Muscle layer of duodenum (tissue), 2 donors: ENCODE data around the gene ANKLE2.
"Not testable (repeated sequence)": the region's sequence is repeated elsewhere in the genome, so short reads cannot be mapped to it uniquely, and the experiment has no call there.

ENCODE experiments used
- H3K27ac ChIP-seq: one replicate; pipeline ENCODE4 v1.7.0; 2013; ENCODE audit warnings: mild to moderate bottlenecking, low read length
- H3K27me3 ChIP-seq: one replicate; pipeline ENCODE4 v1.7.0; 2013; ENCODE audit warnings: low read depth, mild to moderate bottlenecking, control low read depth, low read length
- H3K36me3 ChIP-seq, 2 donors: one replicate each; pipeline ENCODE4 v1.7.0; 2013; ENCODE audit warnings: low read length in 2 of 2, control low read depth in 1 of 2, mild to moderate bottlenecking in 1 of 2; ENCODE audit not compliant: insufficient read depth in 2 of 2, control insufficient read depth in 1 of 2
- H3K4me1 ChIP-seq, 2 donors: one replicate each; pipeline ENCODE4 v1.7.0; 2013; ENCODE audit warnings: low read length in 2 of 2, mild to moderate bottlenecking in 2 of 2, control low read depth in 1 of 2, moderate library complexity in 1 of 2; ENCODE audit not compliant: insufficient read depth in 2 of 2, control insufficient read depth in 1 of 2
- H3K4me3 ChIP-seq, 2 donors: one replicate each; pipeline ENCODE4 v1.7.0; 2013; ENCODE audit warnings: low read length in 2 of 2, low read depth in 1 of 2, mild to moderate bottlenecking in 1 of 2
- H3K9me3 ChIP-seq, 2 donors: one replicate each; pipeline ENCODE4 v1.7.0; 2013; ENCODE audit warnings: low read length in 2 of 2, control low read depth in 1 of 2, mild to moderate bottlenecking in 1 of 2; ENCODE audit not compliant: control insufficient read depth in 1 of 2
- donor health status: healthy.

ANKLE2 gene

GRCh38 chr12:132761032-132761920 is at the start of gene ANKLE2:
Gene ANKLE2 (minus strand): TSS chr12:132761832. CDS start chr12:132761798, 34 bp downstream.
- peaks cover 5 to 19% of the 10 kb centered on the region in 2 donors for H3K4me1 ChIP-seq
- peak within 1 kb of the TSS; percentile 91 for H3K27ac ChIP-seq
- no peaks in the 10 kb centered on the region for H3K9me3 ChIP-seq
- H3K36me3 ChIP-seq = peaks cover 0 to 18% of the 10 kb centered on the region in 2 donors
- H3K27me3 ChIP-seq = no peaks in the 10 kb centered on the region
- H3K4me3 ChIP-seq = peak within 1 kb of the TSS; percentile 94 to 96

GRCh38 chr12:132809391-132809790 is 47.8 kb upstream of the ANKLE2 start:
- not testable (repeated sequence) for H3K27me3 ChIP-seq, H3K9me3 ChIP-seq, H3K27ac ChIP-seq, H3K4me3 ChIP-seq, H3K4me1 ChIP-seq
- peaks cover 43 to 63% of the 10 kb centered on the region in 2 donors for H3K36me3 ChIP-seq

GRCh38 chr12:132807295-132808092 is 45.9 kb upstream of the ANKLE2 start:
- Histone ChIP-seq H3K4me3 (no peak overlapping the region), H3K9me3 (no peaks in the 10 kb centered on the region), H3K4me1 (no peaks in the 10 kb centered on the region), H3K27me3 (no peaks in the 10 kb centered on the region), H3K36me3 (peaks cover 44 to 68% of the 10 kb centered on the region in 2 donors), H3K27ac (no peak overlapping the region)

- no peaks in the 10 kb centered on the region for H3K27me3 ChIP-seq
- no peak overlapping the region for H3K4me3 ChIP-seq
- peaks cover 41 to 69% of the 10 kb centered on the region in 2 donors for H3K36me3 ChIP-seq
- H3K4me1 ChIP-seq = no peaks in the 10 kb centered on the region
- no peak overlapping the region for H3K27ac ChIP-seq
- no peaks in the 10 kb centered on the region for H3K9me3 ChIP-seq
Observed at GRCh38 chr12:132806857-132807256, 45.2 kb upstream of the ANKLE2 start.

- Histone ChIP-seq H3K4me3 (no peak overlapping the region), H3K4me1 (no peaks in the 10 kb centered on the region), H3K27ac (no peak overlapping the region), H3K9me3 (no peaks in the 10 kb centered on the region), H3K36me3 (peaks cover 50 to 88% of the 10 kb centered on the region in 2 donors), H3K27me3 (no peaks in the 10 kb centered on the region)
Observed at GRCh38 chr12:132804426-132804861, 42.8 kb upstream of the ANKLE2 start.

- no peaks in the 10 kb centered on the region for H3K27me3 ChIP-seq
- H3K4me3 ChIP-seq = no peak overlapping the region
- H3K4me1 ChIP-seq = no peaks in the 10 kb centered on the region
- peaks cover 56 to 92% of the 10 kb centered on the region in 2 donors for H3K36me3 ChIP-seq
- no peak overlapping the region for H3K27ac ChIP-seq
- H3K9me3 ChIP-seq = no peaks in the 10 kb centered on the region
Observed at GRCh38 chr12:132803888-132804287, 42.3 kb upstream of the ANKLE2 start.

GRCh38 chr12:132803125-132803524 is 41.5 kb upstream of the ANKLE2 start:
- H3K4me1 ChIP-seq = no peaks in the 10 kb centered on the region
- H3K27me3 ChIP-seq = no peaks in the 10 kb centered on the region
- no peak overlapping the region for H3K27ac ChIP-seq
- no peak overlapping the region for H3K4me3 ChIP-seq
- H3K36me3 ChIP-seq = peaks cover 51 to 91% of the 10 kb centered on the region in 2 donors
- no peaks in the 10 kb centered on the region for H3K9me3 ChIP-seq

GRCh38 chr12:132801741-132802140 is 40.1 kb upstream of the ANKLE2 start:
- no peaks in the 10 kb centered on the region for H3K27me3 ChIP-seq
- no peak overlapping the region for H3K4me3 ChIP-seq

GRCh38 chr12:132798836-132799235 is 37.2 kb upstream of the ANKLE2 start:
- H3K27ac ChIP-seq = no peak overlapping the region
- H3K4me1 ChIP-seq = no peaks in the 10 kb centered on the region
- no peaks in the 10 kb centered on the region for H3K27me3 ChIP-seq
- no peaks in the 10 kb centered on the region for H3K9me3 ChIP-seq
- H3K36me3 ChIP-seq = peaks cover 44 to 94% of the 10 kb centered on the region in 2 donors
- no peak overlapping the region for H3K4me3 ChIP-seq

More at GRCh38 chr12:132801741-132802140, 40.1 kb upstream of the ANKLE2 start:
- Histone ChIP-seq H3K9me3 (no peaks in the 10 kb centered on the region), H3K27ac (no peak overlapping the region), H3K36me3 (peaks cover 45 to 92% of the 10 kb centered on the region in 2 donors), H3K4me1 (no peaks in the 10 kb centered on the region)

- Histone ChIP-seq H3K27ac (no peak overlapping the region), H3K9me3 (no peaks in the 10 kb centered on the region), H3K27me3 (no peaks in the 10 kb centered on the region), H3K36me3 (peaks cover 40 to 90% of the 10 kb centered on the region in 2 donors), H3K4me3 (no peak overlapping the region), H3K4me1 (no peaks in the 10 kb centered on the region)
Observed at GRCh38 chr12:132797820-132798570, 36.4 kb upstream of the ANKLE2 start.

- no peak overlapping the region for H3K4me3 ChIP-seq
- H3K9me3 ChIP-seq = no peaks in the 10 kb centered on the region
- H3K4me1 ChIP-seq = no peaks in the 10 kb centered on the region
- H3K27ac ChIP-seq = no peak overlapping the region
- H3K27me3 ChIP-seq = no peaks in the 10 kb centered on the region
- H3K36me3 ChIP-seq = peaks cover 41 to 82% of the 10 kb centered on the region in 2 donors
Observed at GRCh38 chr12:132795847-132796246, 34.2 kb upstream of the ANKLE2 start.
